Endothelial cell of umbilical vein (primary cell): ENCODE data around the gene CXCL3.

Experiments
- CTCF ChIP-seq, 2 donors: IDR thresholded peaks; 1 replicate in 1 of 2; 2 replicates in 1 of 2; pipeline ENCODE4 v1.5.1; 2011; ENCODE audit warnings: low read length in 2 of 2, mild to moderate bottlenecking in 2 of 2, moderate library complexity in 2 of 2, control low read depth in 1 of 2, inconsistent platforms in 1 of 2, low read depth in 1 of 2; ENCODE audit not compliant: insufficient read depth in 1 of 2; ENCODE audit errors: extremely low read depth in 1 of 2
- GATA2 ChIP-seq: IDR thresholded peaks from 2 replicates; pipeline ENCODE4 v1.7.0; 2011; ENCODE audit warnings: low read depth, mild to moderate bottlenecking, moderate library complexity, mixed read lengths, low read length; ENCODE audit not compliant: insufficient read length, insufficient read depth

- TF ChIP-seq CTCF (IDR thresholded peaks at IDR 0.05; ENCODE audit: extremely low read depth in 1 of 2, insufficient read depth in 1 of 2, low read depth in 1 of 2, low read length in 2 of 2) (no peak), GATA2 (no peak)
Measured at GRCh38 chr4:74018771-74019170, 19.7 kb downstream of the CXCL3 start.
